Measurements from ENCODE around the gene GNA15. TPM values are rescaled to one million over a fixed set of nuclear protein-coding genes. Genes with fewer than 3 reads are reported as not detected.
"Not testable (repeated sequence)": the region's sequence is repeated elsewhere in the genome, so short reads cannot be mapped to it uniquely, and the experiment has no call there.

The GNA15 gene
- total and polyA plus RNA-seq, 12 donors, result 0.61 to 16.3 (median 6.8) TPM

- H3K27ac ChIP-seq, result no peak overlapping the region
- no peaks in the 10 kb centered on the region for H3K9me3 ChIP-seq (replicated peaks in 1 of 3)
- no peak for TF ChIP-seq POLR2A (IDR thresholded peaks at IDR 0.05)
- TF ChIP-seq CTCF (IDR thresholded peaks at IDR 0.05), result no peak
- peaks cover 0 to 8% of the 10 kb centered on the region in 2 donors for H3K4me1 ChIP-seq (replicated peaks in 1 of 2)
- WGBS, 4 donors, result 86 to 92% (median 89%) methylated on average over 3 of the region's 3 CpGs
- DNase-seq, result no peak
- no peaks in the 10 kb centered on the region for H3K36me3 ChIP-seq (replicated peaks in 1 of 2)
- H3K27me3 ChIP-seq, result no peaks in the 10 kb centered on the region
- no peak overlapping the region for H3K4me3 ChIP-seq
- intact Hi-C loops (cut with DNase I), result no loop called here
These were observed 17.7 kb downstream of the GNA15 start for GRCh38 chr19:3153286-3154230.

GRCh38 chr19:3154447-3154846 is 18.6 kb downstream of the GNA15 start:
- H3K4me3 ChIP-seq; H3K27me3 ChIP-seq; DNase-seq; H3K9me3 ChIP-seq (replicated peaks in 1 of 3); intact Hi-C loops (cut with DNase I); H3K4me1 ChIP-seq (replicated peaks in 1 of 2); H3K36me3 ChIP-seq (replicated peaks in 1 of 2): not testable (repeated sequence)
- WGBS, 4 donors, result 91 to 94% (median 92%) methylated on average over 3 of the region's 3 CpGs
- peak overlapping the region in 2 of 5 donors; percentile 69 to 90 for H3K27ac ChIP-seq

- intact Hi-C loops (cut with DNase I), result no loop called here
- TF ChIP-seq POLR2A (IDR thresholded peaks at IDR 0.05) (no peak), CTCF (IDR thresholded peaks at IDR 0.05) (no peak)
- Histone ChIP-seq H3K27me3 (no peaks in the 10 kb centered on the region), H3K27ac (peak overlapping the region in 2 of 5 donors; percentile 69 to 90), H3K36me3 (replicated peaks in 1 of 2) (no peaks in the 10 kb centered on the region), H3K9me3 (replicated peaks in 1 of 3) (no peaks in the 10 kb centered on the region), H3K4me1 (replicated peaks in 1 of 2) (peaks cover 0 to 8% of the 10 kb centered on the region in 2 donors), H3K4me3 (no peak overlapping the region)
- WGBS, 4 donors, result 47 to 73% (median 53%) methylated on average over 13 to 21 of the region's 21 CpGs
- peak; percentile 77 to 94 (median 94) for DNase-seq
These were observed 19.3 kb downstream of the GNA15 start for GRCh38 chr19:3154957-3155736.

- Histone ChIP-seq H3K9me3 (replicated peaks in 1 of 3) (no peaks in the 10 kb centered on the region), H3K36me3 (replicated peaks in 1 of 2) (no peaks in the 10 kb centered on the region), H3K27me3 (no peaks in the 10 kb centered on the region), H3K27ac (no peak overlapping the region), H3K4me1 (replicated peaks in 1 of 2) (peaks cover 0 to 8% of the 10 kb centered on the region in 2 donors), H3K4me3 (no peak overlapping the region)
- TF ChIP-seq CTCF (IDR thresholded peaks at IDR 0.05), result no peak
- no peak for TF ChIP-seq POLR2A (IDR thresholded peaks at IDR 0.05)
- 80 to 90% (median 85%) methylated on average over 17 to 23 of the region's 23 CpGs for WGBS, 4 donors
- intact Hi-C loops (cut with DNase I), result no loop called here
- DNase-seq, result no peak
These were observed 21.4 kb downstream of the GNA15 start for GRCh38 chr19:3157096-3157845.

Measured in adrenal gland (tissue), 12 donors.